PFSK-1 (cell line): ENCODE results near the gene MED27.

Experiments
- FOXP2 ChIP-seq: optimal IDR thresholded peaks from 2 replicates; pipeline ENCODE3; 2011; ENCODE audit warnings: borderline replicate concordance, control low read depth, inconsistent platforms; ENCODE audit not compliant: insufficient read depth; ENCODE audit errors: extremely low read length, extremely low read depth
- POLR2AphosphoS5 ChIP-seq: IDR thresholded peaks from 2 replicates; pipeline ENCODE4 v1.6.1; 2012; ENCODE audit warnings: low read depth, mild to moderate bottlenecking, control low read depth, low read length, moderate library complexity
- SIN3A ChIP-seq: IDR thresholded peaks from 2 replicates; pipeline ENCODE4 v1.6.1; 2012; ENCODE audit warnings: mild to moderate bottlenecking, low read length, moderate library complexity, borderline replicate concordance; ENCODE audit not compliant: insufficient read depth
- TAF1 ChIP-seq: IDR thresholded peaks from 2 replicates; pipeline ENCODE4 v1.6.1; 2012; ENCODE audit warnings: low read length, control low read depth, borderline replicate concordance; ENCODE audit not compliant: insufficient read depth
- TF ChIP-seq, protein P1 (sequence below), 2 experiments: IDR thresholded peaks; 2 replicates each; pipeline versions ENCODE4 v1.6.1 to v1.8.0; 2011 to 2012; ENCODE audit warnings: low read depth in 2 of 2, low read length in 2 of 2, control low read depth in 1 of 2, inconsistent platforms in 1 of 2, mild to moderate bottlenecking in 1 of 2, moderate library complexity in 1 of 2; ENCODE audit not compliant: insufficient read depth in 1 of 2

MED27 gene

DNA sequence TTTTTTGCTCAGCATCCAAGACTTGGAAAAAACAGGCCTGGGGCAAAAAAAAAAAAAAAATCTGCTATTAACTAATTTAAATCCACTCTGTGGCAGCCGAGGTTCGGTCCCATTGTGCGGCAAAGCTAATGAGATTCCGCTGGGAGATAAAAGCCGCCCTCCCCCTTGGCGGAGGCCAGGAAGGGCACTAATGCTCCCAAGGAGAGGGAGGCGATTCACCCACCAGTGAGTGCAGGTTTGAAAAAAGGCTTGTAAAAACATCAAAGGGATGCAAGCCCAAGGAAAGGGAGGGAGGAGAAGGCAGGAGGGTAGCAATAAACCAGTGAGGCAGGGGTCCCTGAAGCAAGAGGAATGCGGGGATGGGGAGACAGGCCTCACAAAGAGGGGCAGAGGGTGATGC lies 210.3 kb downstream of the MED27 start:
- TF ChIP-seq, protein P1, sequence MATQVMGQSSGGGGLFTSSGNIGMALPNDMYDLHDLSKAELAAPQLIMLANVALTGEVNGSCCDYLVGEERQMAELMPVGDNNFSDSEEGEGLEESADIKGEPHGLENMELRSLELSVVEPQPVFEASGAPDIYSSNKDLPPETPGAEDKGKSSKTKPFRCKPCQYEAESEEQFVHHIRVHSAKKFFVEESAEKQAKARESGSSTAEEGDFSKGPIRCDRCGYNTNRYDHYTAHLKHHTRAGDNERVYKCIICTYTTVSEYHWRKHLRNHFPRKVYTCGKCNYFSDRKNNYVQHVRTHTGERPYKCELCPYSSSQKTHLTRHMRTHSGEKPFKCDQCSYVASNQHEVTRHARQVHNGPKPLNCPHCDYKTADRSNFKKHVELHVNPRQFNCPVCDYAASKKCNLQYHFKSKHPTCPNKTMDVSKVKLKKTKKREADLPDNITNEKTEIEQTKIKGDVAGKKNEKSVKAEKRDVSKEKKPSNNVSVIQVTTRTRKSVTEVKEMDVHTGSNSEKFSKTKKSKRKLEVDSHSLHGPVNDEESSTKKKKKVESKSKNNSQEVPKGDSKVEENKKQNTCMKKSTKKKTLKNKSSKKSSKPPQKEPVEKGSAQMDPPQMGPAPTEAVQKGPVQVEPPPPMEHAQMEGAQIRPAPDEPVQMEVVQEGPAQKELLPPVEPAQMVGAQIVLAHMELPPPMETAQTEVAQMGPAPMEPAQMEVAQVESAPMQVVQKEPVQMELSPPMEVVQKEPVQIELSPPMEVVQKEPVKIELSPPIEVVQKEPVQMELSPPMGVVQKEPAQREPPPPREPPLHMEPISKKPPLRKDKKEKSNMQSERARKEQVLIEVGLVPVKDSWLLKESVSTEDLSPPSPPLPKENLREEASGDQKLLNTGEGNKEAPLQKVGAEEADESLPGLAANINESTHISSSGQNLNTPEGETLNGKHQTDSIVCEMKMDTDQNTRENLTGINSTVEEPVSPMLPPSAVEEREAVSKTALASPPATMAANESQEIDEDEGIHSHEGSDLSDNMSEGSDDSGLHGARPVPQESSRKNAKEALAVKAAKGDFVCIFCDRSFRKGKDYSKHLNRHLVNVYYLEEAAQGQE (IDR thresholded peaks at IDR 0.05; ENCODE audit: insufficient read depth in 1 of 2, low read depth in 2 of 2, low read length in 2 of 2) = no peak
- TF ChIP-seq TAF1 (no peak), FOXP2 (no peak), POLR2AphosphoS5 (no peak), SIN3A (no peak)

DNA sequence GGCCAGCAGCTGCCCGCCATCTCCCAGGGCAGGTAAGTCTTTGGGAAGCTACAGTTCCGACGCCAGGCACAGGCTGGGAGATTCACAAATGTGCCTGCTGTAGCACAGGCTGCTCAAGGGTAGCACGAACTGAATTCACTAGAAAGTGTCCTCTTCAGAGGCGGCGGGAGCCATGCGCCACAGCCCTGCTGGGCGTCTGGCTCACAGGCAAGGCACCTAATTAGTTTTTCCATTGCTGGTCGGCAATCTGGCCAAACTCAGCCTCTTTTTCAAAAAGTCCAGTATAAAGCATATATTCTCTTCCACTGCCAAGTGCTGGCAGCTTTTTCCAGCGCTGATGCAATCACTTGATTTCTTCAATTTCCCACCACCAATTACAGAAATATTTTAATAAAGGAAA lies 210.9 kb downstream of the MED27 start:
- TF ChIP-seq, protein P1 (IDR thresholded peaks at IDR 0.05; ENCODE audit: insufficient read depth in 1 of 2, low read depth in 2 of 2, low read length in 2 of 2) = no peak
- TF ChIP-seq POLR2AphosphoS5 (no peak), SIN3A (no peak), TAF1 (no peak), FOXP2 (no peak)

DNA sequence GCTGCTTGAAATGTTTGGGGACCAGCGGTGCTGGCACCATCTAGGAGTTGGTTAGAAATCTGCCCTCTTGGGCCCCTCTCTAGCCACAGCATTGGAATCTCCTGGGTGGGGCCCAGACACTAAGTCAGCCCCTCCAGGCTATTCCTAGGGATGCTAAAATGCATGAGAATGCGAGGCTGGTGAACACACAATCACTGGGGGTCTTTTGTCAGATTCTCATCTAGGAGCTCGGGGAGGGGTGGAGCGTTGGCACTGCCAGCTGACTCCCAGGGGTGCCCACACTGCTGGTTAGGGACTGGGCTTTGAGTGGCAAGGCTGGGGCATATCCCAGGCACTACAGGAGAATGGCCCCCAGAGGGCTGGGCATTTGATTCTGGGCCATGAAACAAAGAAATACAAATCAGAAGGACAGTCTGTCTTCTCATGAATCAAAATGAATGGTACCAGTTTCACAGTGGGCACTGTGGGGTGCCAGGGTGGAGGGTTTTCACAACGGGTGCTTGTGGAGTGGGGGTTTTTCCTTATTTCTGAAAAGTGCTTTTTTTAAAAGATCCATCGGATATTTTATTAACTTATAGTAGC lies 212.0 kb downstream of the MED27 start:
- TF ChIP-seq SIN3A = no peak
- no peak for TF ChIP-seq FOXP2
- TF ChIP-seq TAF1 = no peak
- TF ChIP-seq POLR2AphosphoS5 = no peak
- TF ChIP-seq, protein P1 (IDR thresholded peaks at IDR 0.05; ENCODE audit: insufficient read depth in 1 of 2, low read depth in 2 of 2, low read length in 2 of 2) = no peak

DNA sequence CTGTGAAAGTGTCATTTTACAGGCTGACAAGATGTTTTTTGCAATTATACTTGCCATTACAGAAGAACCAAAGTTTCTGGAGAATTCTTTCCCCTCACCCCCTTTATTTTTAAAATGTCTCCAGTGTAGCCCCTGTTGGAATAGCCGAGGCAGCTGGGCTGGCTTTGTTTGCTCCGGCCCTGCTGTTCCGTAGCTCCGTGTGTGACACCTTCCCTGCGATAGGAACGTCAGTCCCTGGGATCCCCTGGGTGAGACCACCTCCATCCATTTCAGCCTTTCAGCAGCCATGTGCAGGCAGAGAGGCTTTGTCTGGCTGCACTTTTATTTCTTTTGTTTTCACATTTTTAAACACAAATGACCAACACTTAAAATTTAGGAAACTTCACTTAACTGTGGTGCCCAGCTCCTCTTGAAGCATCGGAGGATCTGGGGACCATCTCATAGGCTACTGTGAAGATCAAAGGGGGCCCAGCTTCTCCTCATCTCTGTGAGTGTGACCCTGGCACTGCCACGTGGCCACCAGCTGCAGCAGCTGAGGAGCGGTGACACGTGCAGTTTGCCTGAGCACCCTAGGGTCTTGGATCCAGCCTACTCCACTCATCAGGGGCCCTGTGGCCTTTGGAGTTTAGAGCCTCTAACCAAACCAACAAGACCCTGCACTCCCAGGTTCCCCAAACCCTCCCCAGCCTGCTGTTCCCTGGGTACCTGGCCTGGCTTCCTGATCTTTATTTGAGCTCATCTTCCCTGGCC lies 214.0 kb downstream of the MED27 start:
- TF ChIP-seq, protein P1 (IDR thresholded peaks at IDR 0.05; ENCODE audit: insufficient read depth in 1 of 2, low read depth in 2 of 2, low read length in 2 of 2) = no peak
- TF ChIP-seq POLR2AphosphoS5 = no peak
- no peak for TF ChIP-seq TAF1
- no peak for TF ChIP-seq SIN3A
- no peak for TF ChIP-seq FOXP2
